Sigmoid colon (tissue), 7 donors: ENCODE measurements around the gene CHKA. TPM values are rescaled to one million over a fixed set of nuclear protein-coding genes. Genes with fewer than 3 reads are reported as not detected.
A peak's percentile ranks its signal among the peaks of the same experiment; 100 is the strongest.
"Not testable (repeated sequence)": the region's sequence is repeated elsewhere in the genome, so short reads cannot be mapped to it uniquely, and the experiment has no call there.

Experiments used
- DNase-seq: peaks from one replicate; pipeline ENCODE4 v3.0.0-alpha.2; 2019
- H3K27ac ChIP-seq, 4 donors: fragments of 200-600 bp; sonication (generic); one replicate each; pipeline ENCODE4 v1.5.1; 2016 to 2019; ENCODE audit warnings: mild to moderate bottlenecking in 1 of 4
- H3K27me3 ChIP-seq, 3 donors: fragments of 200-600 bp; sonication (generic); one replicate each; pipeline ENCODE4 v1.5.1; 2019; ENCODE audit warnings: mild to moderate bottlenecking in 1 of 3
- H3K36me3 ChIP-seq, 4 donors: fragments of 200-600 bp; sonication (generic); one replicate each; pipeline ENCODE4 v1.5.1; 2016 to 2019
- H3K4me1 ChIP-seq, 4 donors: fragments of 200-600 bp; sonication (generic); one replicate each; pipeline ENCODE4 v1.5.1; 2017 to 2019
- H3K4me3 ChIP-seq, 4 donors: fragments of 200-600 bp; sonication (generic); one replicate each; pipeline ENCODE4 v1.5.1; 2017 to 2019; ENCODE audit warnings: mild to moderate bottlenecking in 2 of 4, moderate library complexity in 1 of 4
- H3K9me3 ChIP-seq, 4 donors: fragments of 200-600 bp in 3 of 4; sonication (generic) in 3 of 4; one replicate each; pipeline versions ENCODE4 v1.5.1 to v1.6.1; 2013 to 2019
- CTCF ChIP-seq, 4 experiments: fragments of 450-650 bp in 3 of 4; fragments of 200-600 bp in 1 of 4; IDR thresholded peaks; one replicate each; pipeline ENCODE4 v1.5.1; 2016 to 2019; ENCODE audit warnings: antibody characterized with exemption in 4 of 4, mild to moderate bottlenecking in 3 of 4, moderate library complexity in 2 of 4
- EP300 ChIP-seq, 4 donors: sonication (generic); formaldehyde crosslinking; IDR thresholded peaks; one replicate each; pipeline ENCODE4 v1.6.1; 2017; ENCODE audit warnings: antibody characterized with exemption in 4 of 4
- POLR2A ChIP-seq, 2 donors: fragments of 450-650 bp; IDR thresholded peaks; one replicate each; pipeline ENCODE4 v1.6.1; 2016; ENCODE audit warnings: antibody characterized with exemption in 2 of 2, mild to moderate bottlenecking in 2 of 2, moderate library complexity in 2 of 2
- POLR2AphosphoS5 ChIP-seq, 4 donors: sonication (generic); formaldehyde crosslinking; IDR thresholded peaks; one replicate each; pipeline ENCODE4 v1.6.1; 2017; ENCODE audit warnings: antibody characterized with exemption in 4 of 4
- WGBS, 2 donors: extraction: QIAGEN DNeasy Blood & Tissue Kit; methylation state at CpG; one replicate each; pipeline ENCODE4 v1.1.7; 2013; 5-methylcytosine and 5-hydroxymethylcytosine counted together
- intact Hi-C: fragments of 100-400 bp; cut with DNase I; formaldehyde crosslinking; loops from one replicate; pipeline ENCODE4 v1.15.1; 2023
- polyA plus RNA-seq, 3 donors: library from polyadenylated mRNA; stranded (reverse); fragments of 200-250 nt; gene quantifications; one replicate each; pipeline ENCODE4 v1.2.3, GENCODE V29; 2013
- total RNA-seq, 4 donors: library from RNA; depleted of rRNA; stranded (reverse); fragments of >200 nt; gene quantifications; one replicate each; pipeline ENCODE4 v1.1.0, GENCODE V29; 2016
- donor health status: healthy with polysubstance abuse.
- donor health status: Bipolar disorder and iron deficiency.
- donor health status: healthy.

CHKA gene
- total and polyA plus RNA-seq, 7 donors: 16.4 to 41.0 (median 27.0) TPM

- intact Hi-C loops: no loop called here
Measured at GRCh38 chr11:68099474-68100405, 21.4 kb downstream of the CHKA start.

DNA sequence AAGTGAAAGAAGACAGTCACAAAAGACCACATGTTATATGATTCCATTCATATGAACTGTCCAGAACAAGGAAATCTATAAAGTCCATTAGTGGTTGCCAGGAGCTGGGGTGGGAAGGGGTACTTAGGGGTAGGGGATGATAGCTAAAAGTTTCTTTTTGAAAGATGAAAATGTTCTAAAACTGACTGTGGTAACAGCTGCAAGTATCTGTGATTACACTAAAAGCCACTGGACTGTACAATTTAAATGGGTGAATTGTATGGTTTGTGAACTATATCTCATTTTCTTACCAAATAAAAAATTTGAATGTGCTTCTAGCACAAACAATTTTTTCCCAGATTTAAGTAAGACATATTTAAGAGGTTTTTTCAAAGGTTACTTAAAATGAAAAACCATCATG is 22.1 kb downstream of the CHKA start:
- intact Hi-C loops: no loop called here
- no peak overlapping the region for H3K4me3 ChIP-seq

More at GRCh38 chr11:68099474-68100405, 21.4 kb downstream of the CHKA start:
- peak overlapping the region in 3 of 4 donors; percentile 15 to 38 (median 21) for H3K27ac ChIP-seq
- DNase-seq: no peak
- TF ChIP-seq POLR2A (IDR thresholded peaks at IDR 0.05) (no peak), POLR2AphosphoS5 (IDR thresholded peaks at IDR 0.05) (no peak), CTCF (IDR thresholded peaks at IDR 0.05) (no peak), EP300 (IDR thresholded peaks at IDR 0.05) (no peak)
- no peaks in the 10 kb centered on the region for H3K27me3 ChIP-seq
- H3K9me3 ChIP-seq: no peaks in the 10 kb centered on the region
- no peak overlapping the region for H3K4me3 ChIP-seq
- no peaks in the 10 kb centered on the region for H3K36me3 ChIP-seq
- peaks cover 0 to 9% (median 3%) of the 10 kb centered on the region in 4 donors for H3K4me1 ChIP-seq
- WGBS, 2 donors: 8 to 27% methylated on average over 12 of the region's 12 CpGs

DNA sequence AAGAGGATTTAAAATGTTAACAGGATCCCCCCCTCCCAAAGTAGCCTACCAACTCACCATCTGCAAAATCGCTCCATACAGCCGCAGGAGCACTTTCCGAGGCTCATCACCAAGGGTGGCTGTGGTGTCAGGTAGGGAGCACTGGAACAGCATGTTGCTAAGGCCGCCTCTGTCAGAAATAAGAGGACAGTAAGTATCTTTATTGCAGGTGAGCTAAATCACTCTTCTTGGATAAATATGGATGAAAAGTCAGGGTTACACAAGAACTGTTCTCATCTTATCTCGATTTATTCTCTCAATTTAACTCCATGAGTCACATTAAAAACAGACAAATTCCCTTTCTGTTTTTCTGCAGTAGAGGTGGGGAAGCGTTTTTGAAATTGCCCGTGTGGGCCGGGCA is 24.2 kb downstream of the CHKA start:
- Histone ChIP-seq H3K4me3 (no peak overlapping the region), H3K36me3 (peaks cover 0 to 3% (median 0%) of the 10 kb centered on the region in 4 donors), H3K9me3 (no peaks in the 10 kb centered on the region), H3K4me1 (peaks cover 0 to 9% (median 3%) of the 10 kb centered on the region in 4 donors), H3K27ac (no peak overlapping the region), H3K27me3 (no peaks in the 10 kb centered on the region)
- intact Hi-C loops: no loop called here
- WGBS, 2 donors: 27 to 75% methylated on average over 8 of the region's 8 CpGs
- TF ChIP-seq EP300 (IDR thresholded peaks at IDR 0.05) (no peak), CTCF (IDR thresholded peaks at IDR 0.05) (no peak), POLR2AphosphoS5 (IDR thresholded peaks at IDR 0.05) (no peak), POLR2A (IDR thresholded peaks at IDR 0.05) (no peak)
- no peak for DNase-seq

More for the DNA sequence above, 22.1 kb downstream of the CHKA start:
- TF ChIP-seq CTCF (IDR thresholded peaks at IDR 0.05) (no peak), EP300 (IDR thresholded peaks at IDR 0.05) (no peak), POLR2AphosphoS5 (IDR thresholded peaks at IDR 0.05) (no peak), POLR2A (IDR thresholded peaks at IDR 0.05) (no peak)
- no peaks in the 10 kb centered on the region for H3K9me3 ChIP-seq
- peaks cover 0 to 3% (median 0%) of the 10 kb centered on the region in 4 donors for H3K36me3 ChIP-seq
- peak overlapping the region in 3 of 4 donors; percentile 15 to 38 (median 21) for H3K27ac ChIP-seq
- DNase-seq: no peak
- no peaks in the 10 kb centered on the region for H3K27me3 ChIP-seq
- peaks cover 0 to 9% (median 3%) of the 10 kb centered on the region in 4 donors for H3K4me1 ChIP-seq

DNA sequence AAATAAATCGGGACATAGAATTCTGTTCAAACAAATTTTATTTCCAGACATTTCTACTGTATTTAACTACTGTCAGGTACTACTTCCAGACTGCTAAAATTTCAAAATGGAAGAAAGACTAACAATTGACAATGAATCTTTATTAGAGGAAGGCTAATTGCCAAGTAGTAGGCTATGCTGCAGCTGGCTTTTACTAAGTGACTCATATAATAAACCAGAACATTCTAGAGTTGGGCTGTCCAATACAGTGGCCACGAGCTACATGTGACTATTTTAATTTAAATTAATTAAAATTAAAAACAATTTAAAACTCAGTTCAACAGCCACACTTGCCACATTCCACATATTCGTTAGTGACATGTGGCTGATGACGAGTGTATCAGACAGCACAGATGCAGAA is 27.6 kb downstream of the CHKA start:
- H3K4me3 ChIP-seq: no peak overlapping the region
- WGBS, 2 donors: 91 to 94% methylated on average over 4 of the region's 4 CpGs
- no peaks in the 10 kb centered on the region for H3K27me3 ChIP-seq
- H3K9me3 ChIP-seq: no peaks in the 10 kb centered on the region
- intact Hi-C loops: no loop called here
- DNase-seq: no peak
- no peaks in the 10 kb centered on the region for H3K4me1 ChIP-seq
- H3K36me3 ChIP-seq: peaks cover 0 to 3% (median 0%) of the 10 kb centered on the region in 4 donors
- H3K27ac ChIP-seq: no peak overlapping the region
- no peak for TF ChIP-seq EP300 (IDR thresholded peaks at IDR 0.05)
- no peak for TF ChIP-seq POLR2AphosphoS5 (IDR thresholded peaks at IDR 0.05)
- TF ChIP-seq CTCF (IDR thresholded peaks at IDR 0.05): no peak
- no peak for TF ChIP-seq POLR2A (IDR thresholded peaks at IDR 0.05)

DNA sequence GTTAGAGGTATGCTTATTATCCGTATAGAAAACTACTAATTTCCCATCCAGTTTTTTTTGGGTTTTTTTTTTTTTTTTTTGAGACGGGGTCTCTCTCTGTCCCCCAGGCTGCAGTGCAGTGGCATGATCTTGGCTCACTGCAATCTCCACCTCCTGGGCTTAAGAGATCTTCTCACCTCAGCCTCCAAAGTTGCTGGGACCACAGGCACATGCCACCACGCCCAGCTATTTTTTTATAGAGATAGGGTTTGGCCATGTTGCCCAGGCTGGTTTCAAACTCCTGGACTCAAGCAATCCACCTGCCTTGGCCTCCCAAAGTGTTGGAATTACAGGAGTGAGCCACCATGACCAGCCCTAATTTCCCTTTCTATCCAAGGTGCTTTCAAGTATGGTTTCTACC is 28.2 kb downstream of the CHKA start:
- H3K9me3 ChIP-seq, intact Hi-C loops, H3K4me1 ChIP-seq, H3K27ac ChIP-seq, H3K27me3 ChIP-seq, H3K4me3 ChIP-seq, DNase-seq, H3K36me3 ChIP-seq: not testable (repeated sequence)
- WGBS, 2 donors: 89 to 95% methylated on average over 3 of the region's 3 CpGs
